Stimulated activated CD8-positive, alpha-beta memory T cell treated with anti-CD3 and anti-CD28 coated beads, Interleukin-4, amount 100 ng/mL, for 24 hours (primary cell): ENCODE results near the gene TMEM17.
A peak's percentile ranks its signal among the peaks of the same experiment; 100 is the strongest.
"Not testable (repeated sequence)": the region's sequence is repeated elsewhere in the genome, so short reads cannot be mapped to it uniquely, and the experiment has no call there.

Experiments used
- DNase-seq: peaks from one replicate; pipeline ENCODE4 v3.0.0-alpha.2; 2020; ENCODE audit warnings: low read depth

The TMEM17 gene

GRCh38 chr2:62505750-62506420, at the start of gene TMEM17:
Gene TMEM17, minus strand, starts transcription at chr2:62506195. Its CDS starts 66 bp downstream, at chr2:62506129.
- DNase-seq = peak; percentile 26

GRCh38 chr2:62554440-62554839, 48.4 kb upstream of the TMEM17 start:
- no peak for DNase-seq

- DNase-seq = no peak
These were observed 44.5 kb upstream of the TMEM17 start for GRCh38 chr2:62550461-62550860.

GRCh38 chr2:62547854-62548253, 41.9 kb upstream of the TMEM17 start:
- no peak for DNase-seq

GRCh38 chr2:62545261-62545660, 39.3 kb upstream of the TMEM17 start:
- no peak for DNase-seq

GRCh38 chr2:62540408-62541168, 34.6 kb upstream of the TMEM17 start:
- DNase-seq = no peak

GRCh38 chr2:62539606-62540407, 33.8 kb upstream of the TMEM17 start:
- DNase-seq = no peak

- no peak for DNase-seq
These were observed 32.8 kb upstream of the TMEM17 start for GRCh38 chr2:62538756-62539155.

GRCh38 chr2:62537814-62538213, 31.8 kb upstream of the TMEM17 start:
- no peak for DNase-seq

GRCh38 chr2:62536873-62537547, 31.0 kb upstream of the TMEM17 start:
- DNase-seq = no peak

- not testable (repeated sequence) for DNase-seq
These were observed 29.5 kb upstream of the TMEM17 start for GRCh38 chr2:62535521-62535920.

GRCh38 chr2:62531594-62531993, 25.6 kb upstream of the TMEM17 start:
- no peak for DNase-seq

GRCh38 chr2:62529758-62530157, 23.8 kb upstream of the TMEM17 start:
- no peak for DNase-seq

GRCh38 chr2:62527478-62528210, 21.6 kb upstream of the TMEM17 start:
- no peak for DNase-seq

- DNase-seq = no peak
These were observed 20.8 kb upstream of the TMEM17 start for GRCh38 chr2:62526531-62527381.

- DNase-seq = no peak
These were observed 19.7 kb upstream of the TMEM17 start for GRCh38 chr2:62525549-62526269.

GRCh38 chr2:62524293-62524941, 18.4 kb upstream of the TMEM17 start:
- no peak for DNase-seq

- DNase-seq = not testable (repeated sequence)
These were observed 15.1 kb upstream of the TMEM17 start for GRCh38 chr2:62521061-62521460.

GRCh38 chr2:62512384-62512783, 6.4 kb upstream of the TMEM17 start:
- no peak for DNase-seq
